ENCODE results near the gene MC1R.

The MC1R gene

GRCh38 chr16:89946515-89946914, 27.9 kb downstream of the MC1R start:
- peaks cover 5% of the 10 kb centered on the region for H3K27me3 ChIP-seq (ENCODE audit: insufficient read depth, low read length, poor library complexity)
- peaks cover 15% of the 10 kb centered on the region for H3K4me1 ChIP-seq (ENCODE audit: insufficient read depth, low read length)
- no peaks in the 10 kb centered on the region; the same call in 1 of the 2 replicates for H4K20me1 ChIP-seq (ENCODE audit: insufficient read depth, low read length)
- H3K9ac ChIP-seq (ENCODE audit: low read depth, low read length) = no peak overlapping the region
- DNase-seq = no peak
- no peak overlapping the region for H3K4me3 ChIP-seq (ENCODE audit: low read depth in 1 of 2, low read length in 2 of 2)
- H3K36me3 ChIP-seq (ENCODE audit: insufficient read depth, low read length) = no peaks in the 10 kb centered on the region
- no peaks in the 10 kb centered on the region for H3K9me3 ChIP-seq (ENCODE audit: insufficient read depth, low read length, severe bottlenecking)
- TF ChIP-seq EZH2 (IDR thresholded peaks at IDR 0.05; ENCODE audit: borderline replicate concordance, low read depth, low read length, severe bottlenecking) = no peak
- TF ChIP-seq, protein P1, sequence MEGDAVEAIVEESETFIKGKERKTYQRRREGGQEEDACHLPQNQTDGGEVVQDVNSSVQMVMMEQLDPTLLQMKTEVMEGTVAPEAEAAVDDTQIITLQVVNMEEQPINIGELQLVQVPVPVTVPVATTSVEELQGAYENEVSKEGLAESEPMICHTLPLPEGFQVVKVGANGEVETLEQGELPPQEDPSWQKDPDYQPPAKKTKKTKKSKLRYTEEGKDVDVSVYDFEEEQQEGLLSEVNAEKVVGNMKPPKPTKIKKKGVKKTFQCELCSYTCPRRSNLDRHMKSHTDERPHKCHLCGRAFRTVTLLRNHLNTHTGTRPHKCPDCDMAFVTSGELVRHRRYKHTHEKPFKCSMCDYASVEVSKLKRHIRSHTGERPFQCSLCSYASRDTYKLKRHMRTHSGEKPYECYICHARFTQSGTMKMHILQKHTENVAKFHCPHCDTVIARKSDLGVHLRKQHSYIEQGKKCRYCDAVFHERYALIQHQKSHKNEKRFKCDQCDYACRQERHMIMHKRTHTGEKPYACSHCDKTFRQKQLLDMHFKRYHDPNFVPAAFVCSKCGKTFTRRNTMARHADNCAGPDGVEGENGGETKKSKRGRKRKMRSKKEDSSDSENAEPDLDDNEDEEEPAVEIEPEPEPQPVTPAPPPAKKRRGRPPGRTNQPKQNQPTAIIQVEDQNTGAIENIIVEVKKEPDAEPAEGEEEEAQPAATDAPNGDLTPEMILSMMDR (IDR thresholded peaks at IDR 0.05; ENCODE audit: borderline replicate concordance, extremely low read depth, low read length, poor library complexity, severe bottlenecking) = no peak
- H2AFZ ChIP-seq (ENCODE audit: low read depth, low read length) = no peak overlapping the region
- no peak for ATAC-seq (ENCODE audit: insufficient read depth, low read depth)
- H3K27ac ChIP-seq (ENCODE audit: low read length) = no peak overlapping the region
- H3K79me2 ChIP-seq (ENCODE audit: insufficient read depth, low read length) = no peaks in the 10 kb centered on the region
- no peak overlapping the region for H3K4me2 ChIP-seq (ENCODE audit: insufficient read depth, low read length)

DNA sequence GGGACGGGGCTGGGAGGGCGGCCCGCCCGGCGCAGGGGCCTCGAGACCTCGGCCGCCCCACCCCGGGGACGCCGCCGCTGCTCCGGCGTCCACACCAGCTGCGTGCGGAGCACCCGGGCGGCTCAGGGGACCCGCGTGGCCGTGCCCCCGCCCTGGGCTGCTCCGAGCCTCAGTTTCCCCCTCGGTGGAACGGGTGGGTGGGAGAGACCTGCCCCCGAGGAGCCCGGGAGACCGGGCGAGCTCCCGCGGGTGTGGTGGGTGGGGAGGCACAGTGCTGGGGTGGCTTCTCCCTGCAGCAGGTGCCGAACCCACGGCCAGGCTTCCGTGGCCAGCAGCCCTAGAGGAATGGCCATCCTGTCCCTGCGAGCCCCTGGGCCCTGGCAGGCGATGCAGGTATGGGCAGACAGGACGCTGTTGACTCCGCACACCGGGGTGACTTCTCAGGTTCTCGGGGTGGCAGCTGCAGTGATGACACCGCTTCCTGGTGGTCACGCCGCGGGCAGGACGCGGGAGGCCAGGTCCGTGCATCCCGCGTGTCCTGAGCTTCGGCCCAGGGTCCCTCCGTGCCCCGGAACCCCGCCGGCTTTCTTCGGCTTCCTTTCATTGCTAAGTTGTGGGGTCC, 30.6 kb downstream of the MC1R start:
- peak overlapping the region; percentile 91 for H3K4me2 ChIP-seq (ENCODE audit: insufficient read depth, low read length)
- peaks cover 5% of the 10 kb centered on the region for H3K27me3 ChIP-seq (ENCODE audit: insufficient read depth, low read length, poor library complexity)
- H3K79me2 ChIP-seq (ENCODE audit: insufficient read depth, low read length) = no peaks in the 10 kb centered on the region
- no peak overlapping the region for H2AFZ ChIP-seq (ENCODE audit: low read depth, low read length)
- no peak for TF ChIP-seq EZH2 (IDR thresholded peaks at IDR 0.05; ENCODE audit: borderline replicate concordance, low read depth, low read length, severe bottlenecking)
- TF ChIP-seq, protein P1 (IDR thresholded peaks at IDR 0.05; ENCODE audit: borderline replicate concordance, extremely low read depth, low read length, poor library complexity, severe bottlenecking) = no peak
- H3K9me3 ChIP-seq (ENCODE audit: insufficient read depth, low read length, severe bottlenecking) = no peaks in the 10 kb centered on the region
- peaks cover 15% of the 10 kb centered on the region for H3K4me1 ChIP-seq (ENCODE audit: insufficient read depth, low read length)
- peak overlapping the region; percentile 58 for H3K9ac ChIP-seq (ENCODE audit: low read depth, low read length)
- DNase-seq (no peak), ATAC-seq (ENCODE audit: insufficient read depth, low read depth) (no peak)
- peaks cover 8% of the 10 kb centered on the region for H4K20me1 ChIP-seq (ENCODE audit: insufficient read depth, low read length)
- H3K36me3 ChIP-seq (ENCODE audit: insufficient read depth, low read length) = no peaks in the 10 kb centered on the region
- H3K4me3 ChIP-seq (ENCODE audit: low read depth in 1 of 2, low read length in 2 of 2) = peak overlapping the region; percentile 27 to 64; a peak in 3 of 4 replicates
- H3K27ac ChIP-seq (ENCODE audit: low read length) = no peak overlapping the region

- no peaks in the 10 kb centered on the region for H3K79me2 ChIP-seq (ENCODE audit: insufficient read depth, low read length)
- no peaks in the 10 kb centered on the region for H3K9me3 ChIP-seq (ENCODE audit: insufficient read depth, low read length, severe bottlenecking)
- no peak overlapping the region; the same call in 1 of the 2 replicates for H3K9ac ChIP-seq (ENCODE audit: low read depth, low read length)
- peaks cover 8% of the 10 kb centered on the region for H4K20me1 ChIP-seq (ENCODE audit: insufficient read depth, low read length)
- H3K4me3 ChIP-seq (ENCODE audit: low read depth in 1 of 2, low read length in 2 of 2) = peak overlapping the region in 1 of 2 experiments; percentile 64; a peak in 2 of 4 replicates
- H3K4me1 ChIP-seq (ENCODE audit: insufficient read depth, low read length) = peaks cover 15% of the 10 kb centered on the region
- H3K27me3 ChIP-seq (ENCODE audit: insufficient read depth, low read length, poor library complexity) = peaks cover 4% of the 10 kb centered on the region
- H2AFZ ChIP-seq (ENCODE audit: low read depth, low read length) = no peak overlapping the region
- H3K4me2 ChIP-seq (ENCODE audit: insufficient read depth, low read length) = peak overlapping the region; percentile 91
- TF ChIP-seq, protein P1 (IDR thresholded peaks at IDR 0.05; ENCODE audit: borderline replicate concordance, extremely low read depth, low read length, poor library complexity, severe bottlenecking) = no peak
- no peak for TF ChIP-seq EZH2 (IDR thresholded peaks at IDR 0.05; ENCODE audit: borderline replicate concordance, low read depth, low read length, severe bottlenecking)
- ATAC-seq (ENCODE audit: insufficient read depth, low read depth) (no peak), DNase-seq (no peak)
- no peak overlapping the region for H3K27ac ChIP-seq (ENCODE audit: low read length)
- H3K36me3 ChIP-seq (ENCODE audit: insufficient read depth, low read length) = no peaks in the 10 kb centered on the region
Measured at GRCh38 chr16:89949756-89950155, 31.1 kb downstream of the MC1R start.

Measured in DND-41 (cell line).